ENCODE results near the gene SEC14L2. TPM values are rescaled to one million over a fixed set of nuclear protein-coding genes. Genes with fewer than 3 reads are reported as not detected.

SEC14L2 gene
- total and polyA plus RNA-seq, 2 donors (not counting 3 experiments of a cell fraction or from before 2014, with no cell fraction given): 22.5 to 28.8 TPM

DNA sequence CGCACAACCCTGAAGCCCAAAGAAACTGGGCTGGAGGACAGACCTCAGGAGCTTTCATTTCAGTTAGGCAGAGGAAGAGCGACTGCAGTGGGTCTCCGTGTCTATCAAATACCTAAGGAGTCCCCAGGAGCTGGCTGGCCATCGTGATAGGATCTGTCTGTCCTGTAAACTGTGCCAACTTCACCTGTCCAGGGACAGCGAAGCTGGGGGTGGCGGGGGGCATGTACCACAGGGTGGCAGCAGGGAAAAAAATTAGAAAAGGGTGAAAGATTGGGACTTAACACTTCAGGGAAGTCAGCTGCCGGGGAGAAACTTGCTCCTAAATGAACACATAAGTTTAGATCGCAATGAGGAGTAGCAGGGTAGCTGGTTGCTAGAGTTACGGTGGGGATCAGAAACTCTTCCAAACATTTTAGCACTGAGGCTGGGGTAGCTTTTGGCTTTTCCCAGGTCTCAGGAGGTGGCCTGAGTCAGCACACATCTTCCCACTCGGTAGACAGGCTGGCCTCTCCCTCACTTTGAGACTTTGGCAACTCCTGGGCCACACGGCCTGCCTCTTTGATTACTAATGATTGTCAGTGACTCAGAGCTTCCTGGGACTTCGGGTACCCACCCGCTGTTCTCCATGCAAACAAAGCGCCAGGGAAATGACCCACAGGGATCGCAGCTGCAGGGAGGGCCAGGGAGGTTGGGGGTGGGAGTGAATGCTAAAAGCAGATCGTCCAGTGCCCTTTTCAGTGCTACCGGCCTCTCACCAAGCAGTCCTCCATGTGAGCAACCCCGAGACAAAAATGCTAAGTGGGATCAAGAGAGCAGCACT lies 25.9 kb downstream of the SEC14L2 start:
- peaks cover 59% of the 10 kb centered on the region for H3K4me1 ChIP-seq (ENCODE audit: control insufficient read depth, extremely low read depth, insufficient read depth, low read length)
- peak overlapping the region in 2 of 3 experiments; percentile 29 to 41 for H3K4me3 ChIP-seq (replicated peaks in 1 of 3; ENCODE audit: insufficient read depth in 1 of 3, low read depth in 1 of 3, low read length in 3 of 3)
- no peaks in the 10 kb centered on the region for H3K9me1 ChIP-seq (replicated peaks; ENCODE audit: control insufficient read depth, extremely low read depth, insufficient read depth, low read length)
- peak overlapping the region; percentile 98 for H3K27ac ChIP-seq (ENCODE audit: insufficient read depth, low read depth, low read length)
- no peaks in the 10 kb centered on the region for H3K27me3 ChIP-seq (ENCODE audit: control insufficient read depth in 2 of 2, insufficient read depth in 2 of 2, low read length in 2 of 2)
- H3K9ac ChIP-seq (replicated peaks; ENCODE audit: extremely low read depth, insufficient read depth, low read length): peak overlapping the region; percentile 82
- dilution Hi-C loops (cut with MboI; ENCODE audit: extremely low pct_ligation_motif_present, low sequenced_read_pairs) (no loop called here), intact Hi-C loops (cut with micrococcal nuclease) (loop anchor here (10.0 kb wide), 2 partner anchors 182 to 1038 kb away; partner anchors contain the start of genes AP1B1 and TCN2)
- FAIRE-seq (peak; percentile 81), DNase-seq (ENCODE audit: low read depth, low spot score) (peak; percentile 60)
- H4K20me1 ChIP-seq (replicated peaks; ENCODE audit: control insufficient read depth, extremely low read depth, insufficient read depth, low read length): no peaks in the 10 kb centered on the region
- BruUV-seq (replicated peaks): no TSS peak
- H3K79me2 ChIP-seq (ENCODE audit: control insufficient read depth, insufficient read depth, low read length): peaks cover 2% of the 10 kb centered on the region
- TF ChIP-seq MYC (IDR thresholded peaks at IDR 0.05; ENCODE audit: low read depth, low read length) (no peak), JUN (IDR thresholded peaks at IDR 0.05; ENCODE audit: borderline replicate concordance, insufficient read depth, insufficient read length, low read depth) (peak; percentile 47), POLR2AphosphoS5 (IDR thresholded peaks at IDR 0.05; ENCODE audit: insufficient read depth, low read depth, low read length) (peak; percentile 25)
- TF ChIP-seq, protein P1, sequence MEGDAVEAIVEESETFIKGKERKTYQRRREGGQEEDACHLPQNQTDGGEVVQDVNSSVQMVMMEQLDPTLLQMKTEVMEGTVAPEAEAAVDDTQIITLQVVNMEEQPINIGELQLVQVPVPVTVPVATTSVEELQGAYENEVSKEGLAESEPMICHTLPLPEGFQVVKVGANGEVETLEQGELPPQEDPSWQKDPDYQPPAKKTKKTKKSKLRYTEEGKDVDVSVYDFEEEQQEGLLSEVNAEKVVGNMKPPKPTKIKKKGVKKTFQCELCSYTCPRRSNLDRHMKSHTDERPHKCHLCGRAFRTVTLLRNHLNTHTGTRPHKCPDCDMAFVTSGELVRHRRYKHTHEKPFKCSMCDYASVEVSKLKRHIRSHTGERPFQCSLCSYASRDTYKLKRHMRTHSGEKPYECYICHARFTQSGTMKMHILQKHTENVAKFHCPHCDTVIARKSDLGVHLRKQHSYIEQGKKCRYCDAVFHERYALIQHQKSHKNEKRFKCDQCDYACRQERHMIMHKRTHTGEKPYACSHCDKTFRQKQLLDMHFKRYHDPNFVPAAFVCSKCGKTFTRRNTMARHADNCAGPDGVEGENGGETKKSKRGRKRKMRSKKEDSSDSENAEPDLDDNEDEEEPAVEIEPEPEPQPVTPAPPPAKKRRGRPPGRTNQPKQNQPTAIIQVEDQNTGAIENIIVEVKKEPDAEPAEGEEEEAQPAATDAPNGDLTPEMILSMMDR (IDR thresholded peaks at IDR 0.05; ENCODE audit: extremely low read depth in 1 of 2, insufficient read depth in 1 of 2, low read depth in 1 of 2, low read length in 2 of 2): no peak
- no peak overlapping the region for H2AFZ ChIP-seq (ENCODE audit: low read depth, low read length)
- peak overlapping the region; percentile 79 for H3K4me2 ChIP-seq (ENCODE audit: insufficient read depth, low read length)
- H3K36me3 ChIP-seq (ENCODE audit: control insufficient read depth in 2 of 2, extremely low read depth in 1 of 2, insufficient read depth in 2 of 2, low read length in 2 of 2): peaks cover 0 to 4% of the 10 kb centered on the region in 2 experiments
- ChIA-PET CTCF (interaction anchor here (0.8 to 4.9 kb wide), 9 partner anchors 12 to 135 kb away, joined by 3 to 58 read pairs (median 13); partner anchors contain the start of genes RNF215, SEC14L2 and TBC1D10A), POLR2A (interaction anchor here (0.8 to 1.7 kb wide), 2 partner anchors 19 to 26 kb away, joined by 3 to 4 read pairs; partner anchors contain the start of gene SEC14L2)
- no peaks in the 10 kb centered on the region for H3K9me3 ChIP-seq (replicated peaks; ENCODE audit: control insufficient read depth, insufficient read depth, low read length)

All from endothelial cell of umbilical vein (primary cell).